ENCODE data around the gene RAP1B.
"Not testable (repeated sequence)": the region's sequence is repeated elsewhere in the genome, so short reads cannot be mapped to it uniquely, and the experiment has no call there.

Gene RAP1B

GRCh38 chr12:68638171-68638570, 27.5 kb downstream of the RAP1B start:
- no peak for DNase-seq

DNA sequence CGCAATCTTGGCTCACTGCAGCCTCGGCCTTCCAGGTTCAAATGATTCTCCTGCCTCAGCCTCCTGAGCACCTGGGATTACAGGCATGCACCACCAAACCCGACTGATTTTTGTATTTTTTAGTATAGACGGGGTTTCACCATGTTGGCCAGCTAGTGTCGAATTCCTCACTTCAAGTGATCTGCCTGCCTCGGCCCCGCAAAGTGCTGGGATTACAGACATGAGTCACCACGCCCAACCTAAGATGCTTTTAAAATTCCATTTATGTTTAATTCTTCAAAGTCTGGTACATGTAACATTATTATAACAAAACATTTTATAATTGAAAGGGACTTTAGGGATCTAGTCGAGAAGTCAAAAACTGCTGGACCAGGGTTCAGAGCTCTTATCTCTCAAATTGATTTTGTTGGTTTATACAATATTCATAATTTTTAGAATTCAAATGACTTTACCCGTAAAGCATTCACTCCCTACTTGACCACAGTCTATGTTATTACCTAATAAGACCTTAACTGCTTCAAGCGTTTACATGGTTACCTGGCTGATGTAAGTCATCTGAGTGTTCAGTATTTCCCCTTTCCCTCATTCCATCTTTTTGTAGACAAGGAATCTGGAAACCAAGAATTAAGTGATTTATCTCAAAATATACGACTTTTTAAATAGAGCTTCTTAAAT, 28.2 kb downstream of the RAP1B start:
- DNase-seq, result no peak

- DNase-seq, result no peak
Observed at GRCh38 chr12:68639396-68639767, 28.7 kb downstream of the RAP1B start.

DNA sequence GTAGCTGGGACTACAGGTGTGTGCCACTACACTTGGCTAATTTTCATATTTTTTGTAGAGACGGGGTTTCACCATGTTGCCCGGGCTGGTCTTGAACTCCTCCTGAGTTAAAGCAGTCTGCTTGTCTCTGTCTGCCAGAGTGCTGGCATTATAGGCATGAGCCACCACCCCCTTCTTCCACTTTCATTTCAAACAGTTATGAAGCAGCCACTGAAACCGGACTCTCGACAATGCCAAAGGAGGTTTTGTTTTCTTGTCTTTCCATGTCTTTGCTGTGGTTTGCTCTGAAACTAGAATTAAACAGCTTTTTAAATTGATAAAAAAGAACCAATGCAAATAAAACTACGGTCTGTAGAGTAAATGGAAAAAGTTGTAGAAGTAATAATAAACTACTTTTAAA, 30.4 kb downstream of the RAP1B start:
- no peak for DNase-seq

- no peak for DNase-seq
Observed at GRCh38 chr12:68646484-68646883, 35.8 kb downstream of the RAP1B start.

GRCh38 chr12:68647507-68647906, 36.8 kb downstream of the RAP1B start:
- DNase-seq, result no peak

DNA sequence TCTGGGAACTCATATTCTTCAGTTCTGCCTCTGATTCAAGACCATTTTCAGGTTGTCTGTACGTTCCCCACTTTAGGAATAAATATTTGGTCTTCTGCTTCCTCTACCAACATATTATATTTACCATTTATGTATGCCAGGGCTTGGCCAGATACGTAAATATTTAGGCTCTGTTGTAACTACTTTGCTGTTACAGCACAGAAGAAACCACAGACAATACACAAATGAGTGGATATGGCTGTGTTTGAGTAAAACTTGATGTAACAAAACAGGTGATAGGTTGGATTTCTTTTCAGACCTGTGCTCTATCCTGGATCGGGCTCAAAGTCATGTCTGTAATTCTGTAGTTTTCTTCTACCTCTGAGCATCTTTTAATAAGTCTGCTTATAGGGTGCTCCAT, 37.5 kb downstream of the RAP1B start:
- DNase-seq, result no peak

GRCh38 chr12:68665016-68665569, 54.4 kb downstream of the RAP1B start:
- no peak for DNase-seq

- no peak for DNase-seq
Observed at GRCh38 chr12:68667291-68667690, 56.6 kb downstream of the RAP1B start.

GRCh38 chr12:68667896-68668295, 57.2 kb downstream of the RAP1B start:
- no peak for DNase-seq

- no peak for DNase-seq
Observed at GRCh38 chr12:68671179-68671578, 60.5 kb downstream of the RAP1B start.

DNA sequence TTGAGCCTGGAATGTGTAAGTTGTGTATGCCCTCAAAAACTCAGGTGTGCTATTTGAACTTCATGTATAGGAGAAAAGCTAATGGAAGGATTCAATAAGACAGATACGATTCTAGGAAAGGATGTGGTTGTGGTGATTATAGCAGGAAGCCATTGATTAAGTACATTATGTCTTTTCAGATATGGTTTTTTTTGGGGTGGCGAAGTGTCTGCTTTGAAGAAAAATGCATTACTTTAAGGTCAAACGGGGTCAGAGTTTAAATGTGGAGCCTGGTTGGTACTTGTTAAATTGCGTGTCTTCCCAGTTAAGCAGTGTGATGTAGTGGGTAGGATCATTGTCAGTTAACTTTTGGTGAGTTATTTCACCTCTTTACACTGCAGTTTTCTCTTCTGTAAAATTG, 63.1 kb downstream of the RAP1B start:
- DNase-seq, result no peak

DNA sequence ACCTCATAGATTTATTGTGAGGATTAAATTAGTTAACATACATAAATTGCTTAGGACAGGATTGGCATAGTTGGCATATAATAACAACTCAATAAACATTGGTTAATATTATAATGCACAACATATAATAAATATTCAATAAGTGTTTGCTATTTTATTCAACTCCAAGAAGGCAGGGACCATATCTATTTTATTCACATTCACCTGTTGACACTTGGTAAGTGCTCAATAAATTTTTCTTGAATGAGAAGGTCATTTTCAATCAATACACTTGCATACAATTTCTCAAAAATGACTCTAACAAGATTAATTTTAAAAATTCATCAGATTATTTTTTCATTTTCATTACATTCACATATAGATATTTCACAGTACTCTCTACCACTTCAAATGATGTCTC, 63.7 kb downstream of the RAP1B start:
- no peak for DNase-seq

DNA sequence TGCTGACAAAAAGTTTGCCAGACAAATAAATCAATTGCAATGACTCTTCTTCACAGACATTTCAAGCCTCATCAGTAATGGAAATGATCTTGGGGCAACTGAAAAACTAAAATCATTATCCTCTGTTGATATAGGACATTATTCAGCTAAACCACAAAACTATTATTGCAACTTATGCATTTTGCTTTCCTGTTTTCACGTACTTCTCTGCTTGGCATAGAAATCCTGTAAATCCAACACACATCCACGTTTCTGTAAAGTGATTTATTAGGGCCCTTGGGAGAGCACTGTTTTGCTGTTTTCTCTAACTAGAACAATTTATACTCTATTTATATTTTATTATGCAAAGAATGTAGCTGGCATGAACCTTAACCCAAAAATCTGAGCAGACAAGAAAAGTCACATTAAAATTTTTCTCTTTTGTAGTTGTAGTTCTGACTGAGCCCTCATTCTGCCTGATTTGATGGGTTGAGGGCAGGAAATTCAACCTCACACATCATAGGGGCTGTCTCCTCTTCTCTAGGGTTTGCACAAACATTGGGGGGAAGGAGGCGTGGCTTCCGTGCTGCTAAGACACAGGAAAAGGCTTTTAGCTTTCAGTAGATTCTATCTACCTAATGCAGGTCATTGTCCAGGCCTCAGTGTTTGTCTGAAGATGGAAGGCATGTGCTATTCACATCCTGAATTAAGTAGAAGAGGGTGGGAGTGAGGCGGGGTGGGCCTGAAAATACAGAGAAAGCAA, 64.6 kb downstream of the RAP1B start:
- no peak for DNase-seq

DNA sequence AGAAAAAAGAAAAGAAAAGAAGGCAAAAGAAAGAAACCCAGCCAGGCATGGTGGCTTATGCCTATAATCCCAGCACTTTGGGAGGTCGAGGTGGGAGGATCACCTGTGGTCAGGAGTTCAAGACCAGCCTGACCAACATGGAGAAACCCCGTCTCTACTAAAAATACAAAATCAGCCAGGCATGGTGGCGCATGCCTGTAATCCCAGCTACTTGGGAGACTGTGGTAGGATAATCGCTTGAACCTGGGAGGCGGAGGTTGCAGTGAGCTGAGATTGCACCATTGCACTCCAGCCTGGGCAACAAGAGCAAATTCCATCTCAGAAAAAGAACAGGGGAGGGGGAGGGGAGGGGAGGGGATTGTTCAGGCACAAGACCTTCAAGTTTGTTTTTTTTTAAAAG, 66.2 kb downstream of the RAP1B start:
- not testable (repeated sequence) for DNase-seq

DNA sequence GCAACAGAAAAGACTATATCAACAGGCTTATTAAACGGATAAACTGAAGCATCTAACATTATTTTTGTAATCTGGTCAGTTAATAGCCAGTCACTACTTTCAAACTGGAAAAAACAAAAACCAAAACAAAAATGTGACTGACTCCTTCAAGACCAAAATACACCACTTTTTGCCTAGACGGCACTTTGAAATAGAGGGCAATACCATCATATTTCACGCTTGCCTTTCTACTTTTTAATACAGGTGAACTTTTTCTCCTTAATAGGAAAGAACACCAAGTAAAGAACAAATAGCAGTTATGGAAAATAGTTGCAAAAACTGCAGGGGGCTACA, 75.5 kb downstream of the RAP1B start:
- no peak for DNase-seq

- DNase-seq, result peak; percentile 95
Observed at GRCh38 chr12:68686595-68687521, 76.2 kb downstream of the RAP1B start, which contains the start of gene NUP107. Gene NUP107, plus strand, starts transcription at chr12:68686978. Its CDS starts 88 bp downstream, at chr12:68687066.

DNA sequence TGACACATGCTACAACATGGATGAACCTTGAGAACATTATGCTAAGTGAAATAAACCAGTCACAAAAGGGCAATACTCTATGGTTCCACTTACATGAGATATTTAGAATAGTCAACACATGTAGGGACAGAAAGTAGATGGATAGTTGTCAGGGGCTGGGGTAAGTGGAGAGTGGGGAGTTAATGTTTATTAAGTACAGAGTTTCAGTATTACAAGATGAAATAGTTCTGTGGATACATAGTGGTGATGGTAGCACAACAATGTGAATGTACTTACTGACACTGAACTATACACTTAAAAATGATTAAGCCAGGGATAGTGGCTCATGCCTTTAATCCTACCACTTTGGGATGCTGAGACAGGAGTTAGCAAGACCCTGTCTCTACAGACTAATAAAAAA, 84.8 kb downstream of the RAP1B start:
- DNase-seq, result no peak

- no peak for DNase-seq
Observed at GRCh38 chr12:68699486-68699885, 88.8 kb downstream of the RAP1B start.

Data from NCI-H187 treated with DMSO at 0.1 percent for 48 hours (cell line).